Keratinocyte (primary cell): ENCODE measurements around the gene CPNE4. TPM values are rescaled to one million over a fixed set of nuclear protein-coding genes. Genes with fewer than 3 reads are reported as not detected.
"Not testable (repeated sequence)": the region's sequence is repeated elsewhere in the genome, so short reads cannot be mapped to it uniquely, and the experiment has no call there.

Experiments used
- DNase-seq: peaks from one replicate; pipeline ENCODE4 v3.0.0-alpha.2; 2011; ENCODE audit warnings: low read depth, missing footprints, low spot score
- FAIRE-seq: peaks from 2 replicates; lab custom pipeline; 2011; peaks lifted over from hg19 to GRCh38; lab: Jason Lieb, UNC
- H2AFZ ChIP-seq: 2 replicates; pipeline ENCODE4 v1.6.0; 2012; ENCODE audit warnings: low read length, control low read depth, inconsistent platforms; ENCODE audit not compliant: control insufficient read depth
- H3K27ac ChIP-seq: 2 replicates; pipeline ENCODE4 v1.5.1; 2011; ENCODE audit warnings: low read length; ENCODE audit not compliant: control insufficient read depth, insufficient read depth
- H3K27me3 ChIP-seq: 3 replicates; pipeline ENCODE4 v1.6.0; 2011; ENCODE audit warnings: low read length; ENCODE audit not compliant: control insufficient read depth, insufficient read depth; ENCODE audit errors: extremely low read depth
- H3K36me3 ChIP-seq, 2 experiments: 2 replicates in 1 of 2; 3 replicates in 1 of 2; pipeline ENCODE4 v1.5.1; 2011; ENCODE audit warnings: low read length in 2 of 2, mild to moderate bottlenecking in 1 of 2; ENCODE audit not compliant: control insufficient read depth in 2 of 2, insufficient read depth in 2 of 2; ENCODE audit errors: extremely low read depth in 1 of 2
- H3K4me1 ChIP-seq: 3 replicates; pipeline ENCODE4 v1.5.1; 2011; ENCODE audit warnings: low read length; ENCODE audit not compliant: control insufficient read depth, insufficient read depth; ENCODE audit errors: extremely low read depth
- H3K4me2 ChIP-seq: 3 replicates; pipeline ENCODE4 v1.6.0; 2011; ENCODE audit warnings: low read depth, low read length; ENCODE audit not compliant: control insufficient read depth, insufficient read depth; ENCODE audit errors: extremely low read depth
- H3K4me3 ChIP-seq, 3 experiments: fragments of 200-600 bp in 1 of 3; sonication (generic) in 1 of 3; 2 replicates in 2 of 3; 3 replicates in 1 of 3; pipeline ENCODE4 v1.5.1; 2011 to 2016; ENCODE audit warnings: low read length in 3 of 3, mild to moderate bottlenecking in 3 of 3, control low read depth in 2 of 3, inconsistent platforms in 1 of 3, low read depth in 1 of 3, mixed read lengths in 1 of 3, mixed run types in 1 of 3, moderate library complexity in 1 of 3; ENCODE audit not compliant: control insufficient read depth in 2 of 3, insufficient read depth in 2 of 3; ENCODE audit errors: extremely low read depth in 1 of 3
- H3K79me2 ChIP-seq: 2 replicates; pipeline ENCODE4 v1.6.0; 2012; ENCODE audit warnings: low read length; ENCODE audit not compliant: control insufficient read depth, insufficient read depth
- H3K9ac ChIP-seq: 3 replicates; pipeline ENCODE4 v1.6.0; 2011; ENCODE audit warnings: low read length; ENCODE audit not compliant: control insufficient read depth, insufficient read depth; ENCODE audit errors: extremely low read depth
- H3K9me1 ChIP-seq: 3 replicates; pipeline ENCODE4 v1.6.0; 2011; ENCODE audit warnings: low read length; ENCODE audit not compliant: control insufficient read depth, insufficient read depth; ENCODE audit errors: extremely low read depth
- H3K9me3 ChIP-seq: 2 replicates; pipeline ENCODE4 v1.5.1; 2012; ENCODE audit warnings: low read depth, low read length; ENCODE audit not compliant: control insufficient read depth
- H4K20me1 ChIP-seq: 3 replicates; pipeline ENCODE4 v1.6.0; 2011; ENCODE audit warnings: low read length; ENCODE audit not compliant: control insufficient read depth, insufficient read depth; ENCODE audit errors: extremely low read depth
- CTCF ChIP-seq, 3 experiments: IDR thresholded peaks in 1 of 3; conservative IDR thresholded peaks in 1 of 3; optimal IDR thresholded peaks in 1 of 3; 2 replicates in 2 of 3; 3 replicates in 1 of 3; pipeline versions ENCODE3 to v1.5.1; 2011; ENCODE audit warnings: low read length in 3 of 3, mild to moderate bottlenecking in 3 of 3, moderate library complexity in 2 of 3, control low read depth in 1 of 3, inconsistent platforms in 1 of 3; ENCODE audit not compliant: insufficient read depth in 2 of 3; ENCODE audit errors: extremely low read depth in 1 of 3
- EZH2 ChIP-seq: IDR thresholded peaks from one replicate; pipeline ENCODE4 v1.6.1; 2012; ENCODE audit warnings: inconsistent platforms, mild to moderate bottlenecking, low read length, moderate library complexity
- dilution Hi-C: fragments of 300-500 bp; cut with MboI; formaldehyde crosslinking; loops from one replicate; pipeline ENCODE4 v1.7.0; 2020; ENCODE audit warnings: low sequenced_read_pairs; ENCODE audit not compliant: extremely low pct_ligation_motif_present
- polyA plus RNA-seq, 5 experiments: library from polyadenylated mRNA; depleted of rRNA in 3 of 5; stranded (reverse) in 3 of 5; stranded (forward) in 1 of 5; unstranded in 1 of 5; fragments of >200 nt; gene quantifications; 1 replicate in 1 of 5; 2 replicates in 3 of 5; 3 replicates in 1 of 5; pipeline versions ENCODE4 v1.2.1 to v1.2.3, GENCODE V29; 2011 to 2012; ENCODE audit warnings: missing spikeins in 2 of 5, low read depth in 1 of 5, low replicate concordance in 1 of 5

Gene CPNE4
- polyA plus RNA-seq, 1 donor (not counting 4 experiments of a cell fraction or from before 2014, with no cell fraction given), result 0.08 TPM

- Histone ChIP-seq H3K9me1 (no peaks in the 10 kb centered on the region), H4K20me1 (no peaks in the 10 kb centered on the region), H3K36me3 (peaks cover 5 to 17% of the 10 kb centered on the region in 2 experiments), H3K27me3 (no peaks in the 10 kb centered on the region), H3K9me3 (no peaks in the 10 kb centered on the region), H2AFZ (no peak overlapping the region), H3K27ac (no peak overlapping the region), H3K4me2 (no peak overlapping the region), H3K4me1 (no peaks in the 10 kb centered on the region), H3K9ac (no peak overlapping the region), H3K4me3 (no peak overlapping the region), H3K79me2 (peaks cover 26% of the 10 kb centered on the region)
- FAIRE-seq, result no peak
- dilution Hi-C loops, result no loop called here
- no peak for DNase-seq
- TF ChIP-seq CTCF (optimal IDR thresholded peaks at IDR 0.05 in 1 of 3, IDR thresholded peaks at IDR 0.05 in 1 of 3, conservative IDR thresholded peaks at IDR 0.05 in 1 of 3; ENCODE audit: extremely low read depth in 1 of 3, insufficient read depth in 2 of 3, low read length in 3 of 3) (no peak), EZH2 (no peak)
Measured at GRCh38 chr3:131491084-131491483, 543.7 kb downstream of the CPNE4 start.

- H3K4me1 ChIP-seq, H2AFZ ChIP-seq, H3K4me3 ChIP-seq, H3K9me3 ChIP-seq, FAIRE-seq, H4K20me1 ChIP-seq, H3K9me1 ChIP-seq, dilution Hi-C loops, H3K27me3 ChIP-seq, H3K27ac ChIP-seq, H3K9ac ChIP-seq, DNase-seq, H3K4me2 ChIP-seq: not testable (repeated sequence)
- H3K36me3 ChIP-seq, result peaks cover 6 to 13% of the 10 kb centered on the region in 2 experiments
- peaks cover 17% of the 10 kb centered on the region for H3K79me2 ChIP-seq
Measured at GRCh38 chr3:131486545-131486944, 548.3 kb downstream of the CPNE4 start.

GRCh38 chr3:131485119-131485518 lies 549.7 kb downstream of the CPNE4 start:
- dilution Hi-C loops, result no loop called here
- no peaks in the 10 kb centered on the region for H4K20me1 ChIP-seq
- H3K79me2 ChIP-seq, result peaks cover 15% of the 10 kb centered on the region
- TF ChIP-seq EZH2, result no peak
- TF ChIP-seq CTCF (optimal IDR thresholded peaks at IDR 0.05 in 1 of 3, IDR thresholded peaks at IDR 0.05 in 1 of 3, conservative IDR thresholded peaks at IDR 0.05 in 1 of 3; ENCODE audit: extremely low read depth in 1 of 3, insufficient read depth in 2 of 3, low read length in 3 of 3), result no peak
- no peak overlapping the region for H3K4me2 ChIP-seq
- H3K9ac ChIP-seq, result no peak overlapping the region
- H3K4me1 ChIP-seq, result no peaks in the 10 kb centered on the region
- peaks cover 6 to 12% of the 10 kb centered on the region in 2 experiments for H3K36me3 ChIP-seq
- H3K9me1 ChIP-seq, result no peaks in the 10 kb centered on the region
- H3K9me3 ChIP-seq, result no peaks in the 10 kb centered on the region
- no peak for FAIRE-seq
- no peak for DNase-seq
- H3K27me3 ChIP-seq, result no peaks in the 10 kb centered on the region
- H3K27ac ChIP-seq, result no peak overlapping the region
- H3K4me3 ChIP-seq, result no peak overlapping the region
- no peak overlapping the region for H2AFZ ChIP-seq
